Activated B cell treated with CpG ODN at 0.5 μM for 24 hours (primary cell): ENCODE results near the gene PAM. TPM values are rescaled to one million over a fixed set of nuclear protein-coding genes. Genes with fewer than 3 reads are reported as not detected.
"Not testable (repeated sequence)": the region's sequence is repeated elsewhere in the genome, so short reads cannot be mapped to it uniquely, and the experiment has no call there.

Source experiments
- ATAC-seq: fragments of 200-7000 bp; cut with Tn5 transposase; one replicate; pipeline ENCODE4 v1.10.0; 2021; ENCODE audit warnings: low read depth, mild to moderate bottlenecking, moderate library complexity
- CTCF ChIA-PET: fragments of 350-600 bp; sonication (Branson Sonifier 250); formaldehyde crosslinking; loops from one replicate; lab custom pipeline; 2021; ENCODE audit warnings: antibody characterized with exemption; lab: Charles Lee
- POLR2A ChIA-PET: fragments of 350-600 bp; sonication (Branson Sonifier 250); formaldehyde crosslinking; loops from one replicate; lab custom pipeline; 2021; ENCODE audit warnings: antibody characterized with exemption; lab: Charles Lee
- DNase-seq: peaks from one replicate; pipeline ENCODE4 v3.0.0; 2022
- H3K27ac Mint-ChIP-seq: one replicate; pipeline ENCODE4 v1.8.0; 2020; ENCODE audit warnings: mixed read lengths
- H3K27me3 Mint-ChIP-seq: one replicate; pipeline ENCODE4 v1.8.0; 2021; ENCODE audit warnings: mixed read lengths
- H3K36me3 Mint-ChIP-seq: one replicate; pipeline ENCODE4 v1.8.0; 2021; ENCODE audit warnings: low read depth, mixed read lengths
- H3K4me1 Mint-ChIP-seq: one replicate; pipeline ENCODE4 v1.8.0; 2021; ENCODE audit warnings: mixed read lengths
- H3K4me3 Mint-ChIP-seq: one replicate; pipeline ENCODE4 v1.8.0; 2020; ENCODE audit warnings: mild to moderate bottlenecking, mixed read lengths
- H3K9me3 Mint-ChIP-seq: one replicate; pipeline ENCODE4 v1.8.0; 2020; ENCODE audit warnings: mixed read lengths
- CTCF ChIP-seq: fragments of 200-600 bp; IDR thresholded peaks from one replicate; pipeline ENCODE4 v1.8.0; 2022; ENCODE audit warnings: antibody characterized with exemption, mild to moderate bottlenecking
- intact Hi-C: fragments of 100-400 bp; cut with micrococcal nuclease; formaldehyde crosslinking; loops from one replicate; pipeline ENCODE4 v1.15.1; 2024
- total RNA-seq: library from RNA; stranded (reverse); gene quantifications from 2 replicates; pipeline ENCODE4 v1.2.3, GENCODE V29; 2022

The PAM gene
- total RNA-seq, 1 donor from 2014 or later, result 19.0 TPM

GRCh38 chr5:102999191-102999590, 244.1 kb downstream of the PAM start:
- DNase-seq (no peak), ATAC-seq (no peak)
- no peak overlapping the region for H3K4me3 Mint-ChIP-seq
- no peak overlapping the region for H3K27ac Mint-ChIP-seq
- TF ChIP-seq CTCF, result no peak
- intact Hi-C loops, result no loop called here
- ChIA-PET CTCF (no interaction called here), POLR2A (no interaction called here)
- H3K36me3 Mint-ChIP-seq, result no peaks in the 10 kb centered on the region
- no peaks in the 10 kb centered on the region for H3K27me3 Mint-ChIP-seq
- H3K9me3 Mint-ChIP-seq, result peaks cover 4% of the 10 kb centered on the region
- H3K4me1 Mint-ChIP-seq, result no peaks in the 10 kb centered on the region

GRCh38 chr5:102999621-103000020, 244.5 kb downstream of the PAM start:
- H3K27ac Mint-ChIP-seq, POLR2A ChIA-PET, H3K4me3 Mint-ChIP-seq, H3K27me3 Mint-ChIP-seq, ATAC-seq, intact Hi-C loops, CTCF ChIA-PET, DNase-seq, H3K36me3 Mint-ChIP-seq, H3K4me1 Mint-ChIP-seq, H3K9me3 Mint-ChIP-seq: not testable (repeated sequence)

GRCh38 chr5:103000089-103000488, 245.0 kb downstream of the PAM start:
- DNase-seq (no peak), ATAC-seq (no peak)
- ChIA-PET POLR2A (no interaction called here), CTCF (no interaction called here)
- H3K9me3 Mint-ChIP-seq, result peaks cover 4% of the 10 kb centered on the region
- H3K4me1 Mint-ChIP-seq, result no peaks in the 10 kb centered on the region
- no peaks in the 10 kb centered on the region for H3K36me3 Mint-ChIP-seq
- no peak overlapping the region for H3K27ac Mint-ChIP-seq
- no peaks in the 10 kb centered on the region for H3K27me3 Mint-ChIP-seq
- intact Hi-C loops, result no loop called here
- TF ChIP-seq CTCF, result no peak
- no peak overlapping the region for H3K4me3 Mint-ChIP-seq

GRCh38 chr5:103003872-103004271, 248.8 kb downstream of the PAM start:
- peaks cover 2% of the 10 kb centered on the region for H3K36me3 Mint-ChIP-seq
- no peak for TF ChIP-seq CTCF
- peaks cover 4% of the 10 kb centered on the region for H3K9me3 Mint-ChIP-seq
- CTCF ChIA-PET, result no interaction called here
- no peaks in the 10 kb centered on the region for H3K4me1 Mint-ChIP-seq
- intact Hi-C loops, result no loop called here
- ATAC-seq (no peak), DNase-seq (no peak)
- no peaks in the 10 kb centered on the region for H3K27me3 Mint-ChIP-seq
- no peak overlapping the region for H3K27ac Mint-ChIP-seq
- POLR2A ChIA-PET, result no interaction called here
- no peak overlapping the region for H3K4me3 Mint-ChIP-seq

- DNase-seq (no peak), ATAC-seq (no peak)
- CTCF ChIA-PET, result no interaction called here
- Mint-ChIP-seq H3K9me3 (no peaks in the 10 kb centered on the region), H3K27me3 (no peaks in the 10 kb centered on the region), H3K36me3 (peaks cover 2% of the 10 kb centered on the region), H3K27ac (no peak overlapping the region), H3K4me1 (no peaks in the 10 kb centered on the region), H3K4me3 (no peak overlapping the region)
- POLR2A ChIA-PET, result no interaction called here
- intact Hi-C loops, result no loop called here
- TF ChIP-seq CTCF, result no peak
These were observed 250.2 kb downstream of the PAM start for GRCh38 chr5:103005276-103005675.

- ATAC-seq (no peak), DNase-seq (no peak)
- Mint-ChIP-seq H3K9me3 (no peaks in the 10 kb centered on the region), H3K4me3 (no peak overlapping the region), H3K36me3 (peaks cover 2% of the 10 kb centered on the region), H3K27ac (no peak overlapping the region), H3K4me1 (no peaks in the 10 kb centered on the region), H3K27me3 (no peaks in the 10 kb centered on the region)
- ChIA-PET POLR2A (no interaction called here), CTCF (no interaction called here)
- intact Hi-C loops, result no loop called here
- TF ChIP-seq CTCF, result no peak
These were observed 251.8 kb downstream of the PAM start for GRCh38 chr5:103006921-103007320.
